D721Med (cell line): ENCODE measurements around the gene GPR55.
"Not testable (repeated sequence)": the region's sequence is repeated elsewhere in the genome, so short reads cannot be mapped to it uniquely, and the experiment has no call there.

Experiments used
- DNase-seq: peaks from one replicate; pipeline ENCODE4 v3.0.0; 2011; ENCODE audit warnings: low spot score; ENCODE audit not compliant: insufficient read length
- FAIRE-seq: peaks from 2 replicates; lab custom pipeline; 2011; peaks lifted over from hg19 to GRCh38; lab: Jason Lieb, UNC
- CTCF ChIP-seq: IDR thresholded peaks from 2 replicates; pipeline ENCODE4 v1.5.1; 2012; ENCODE audit warnings: mild to moderate bottlenecking, control low read depth; ENCODE audit not compliant: insufficient read depth; ENCODE audit errors: missing control alignments

The GPR55 gene

DNA sequence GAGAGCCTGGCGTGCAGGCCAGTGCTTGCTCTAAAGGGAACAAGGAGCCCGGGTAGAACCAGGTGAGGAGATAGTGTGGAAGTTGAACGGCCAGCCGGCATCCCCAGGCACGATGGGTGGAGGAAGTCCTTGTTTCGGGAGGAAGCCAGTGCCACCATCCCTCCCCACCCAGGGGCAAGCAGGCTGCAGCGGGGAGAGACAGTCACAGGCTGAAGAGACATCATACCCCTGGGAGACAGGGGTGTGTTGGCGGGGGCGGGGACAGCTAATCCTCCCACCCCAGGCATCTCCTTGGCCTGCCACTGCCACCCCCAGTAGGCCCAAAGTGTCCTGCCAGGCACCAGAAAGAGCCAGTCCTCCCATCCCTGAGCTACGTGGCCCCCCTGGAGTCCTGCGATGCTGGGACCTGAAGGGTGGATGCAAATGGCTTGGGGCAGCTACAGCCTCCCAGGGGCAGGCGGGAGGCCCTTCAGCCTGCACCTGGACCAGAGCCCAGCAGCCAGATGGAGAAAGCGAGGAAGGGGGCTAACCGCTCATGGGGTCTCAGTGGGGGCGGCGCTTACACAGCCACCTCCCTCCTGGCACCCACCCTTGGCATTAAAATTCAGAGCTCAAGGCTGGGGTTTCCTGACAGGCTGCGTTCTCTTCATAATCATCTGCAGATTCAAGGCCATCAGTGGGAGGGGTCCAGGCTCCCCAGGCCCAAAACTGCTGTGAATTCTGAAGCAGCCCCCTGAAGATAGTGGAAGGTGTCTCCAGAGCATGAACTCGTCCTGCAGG is 14.8 kb upstream of the GPR55 start:
- FAIRE-seq (no peak), DNase-seq (no peak)
- no peak for TF ChIP-seq CTCF

GRCh38 chr2:230939066-230939591 is 14.1 kb upstream of the GPR55 start:
- no peak for TF ChIP-seq CTCF
- FAIRE-seq = no peak
- no peak for DNase-seq

DNA sequence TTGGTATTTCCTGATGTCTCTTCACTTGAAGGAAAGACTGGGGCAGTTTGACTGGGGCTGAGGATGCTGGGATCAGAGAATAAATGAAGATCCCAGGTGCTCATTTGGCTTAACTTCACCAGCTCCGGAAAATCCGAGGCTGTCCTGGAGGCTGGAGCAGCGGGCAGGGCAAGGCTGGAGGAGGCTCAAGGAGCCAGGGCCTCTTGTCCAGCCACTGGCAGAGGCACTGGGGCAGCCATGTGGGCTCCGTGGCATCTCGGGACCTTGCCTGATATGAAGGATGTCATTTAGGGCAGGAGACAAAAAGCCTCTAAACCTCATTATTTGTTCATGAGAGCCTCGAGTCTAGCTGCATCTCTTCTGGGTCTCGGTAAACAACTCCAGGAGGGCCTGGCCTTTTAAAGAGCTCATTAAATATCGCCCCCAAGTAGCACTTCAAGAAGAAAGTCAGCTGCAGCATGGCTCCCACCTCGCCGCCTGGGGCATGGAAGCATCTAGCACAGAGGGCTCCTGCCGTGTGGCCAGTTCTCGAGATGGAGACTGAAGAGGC is 13.5 kb upstream of the GPR55 start:
- FAIRE-seq = no peak

GRCh38 chr2:230938098-230938497 is 13.1 kb upstream of the GPR55 start:
- DNase-seq = no peak

More for the DNA sequence above, 13.5 kb upstream of the GPR55 start:
- DNase-seq = no peak
- TF ChIP-seq CTCF = no peak

GRCh38 chr2:230937362-230937761 is 12.3 kb upstream of the GPR55 start:
- DNase-seq (no peak), FAIRE-seq (no peak)
- no peak for TF ChIP-seq CTCF

More at GRCh38 chr2:230938098-230938497, 13.1 kb upstream of the GPR55 start:
- TF ChIP-seq CTCF = no peak
- FAIRE-seq = no peak

- not testable (repeated sequence) for DNase-seq, FAIRE-seq
These were observed 11.2 kb upstream of the GPR55 start for GRCh38 chr2:230936243-230936642.

- DNase-seq (no peak), FAIRE-seq (no peak)
- no peak for TF ChIP-seq CTCF
These were observed 10.0 kb upstream of the GPR55 start for GRCh38 chr2:230935130-230935430.
